KMS-11 (cell line): ENCODE measurements around the gene PLCXD1.

Source experiments
- H2AFZ ChIP-seq: fragments of 200-600 bp; sonication (generic); 2 replicates; pipeline ENCODE4 v1.6.1; 2016; ENCODE audit warnings: antibody characterized with exemption, mixed run types, low read depth
- H3K27ac ChIP-seq: fragments of 200-600 bp; sonication (generic); 2 replicates; pipeline ENCODE4 v1.6.1; 2016; ENCODE audit warnings: mild to moderate bottlenecking, mixed run types
- H3K27me3 ChIP-seq: fragments of 200-600 bp; sonication (generic); 2 replicates; pipeline ENCODE4 v1.6.1; 2017; ENCODE audit warnings: mild to moderate bottlenecking, low read depth, mixed run types, moderate library complexity; ENCODE audit not compliant: insufficient read depth
- H3K36me3 ChIP-seq: fragments of 200-600 bp; sonication (generic); 2 replicates; pipeline ENCODE4 v1.6.1; 2017; ENCODE audit warnings: mild to moderate bottlenecking, mixed run types; ENCODE audit not compliant: insufficient read depth
- H3K4me1 ChIP-seq: fragments of 200-600 bp; sonication (generic); 2 replicates; pipeline ENCODE4 v1.6.1; 2016; ENCODE audit warnings: mild to moderate bottlenecking, low read depth, mixed run types; ENCODE audit not compliant: poor library complexity, severe bottlenecking
- H3K4me2 ChIP-seq: fragments of 200-600 bp; sonication (generic); 2 replicates; pipeline ENCODE4 v1.7.0; 2016; ENCODE audit warnings: mild to moderate bottlenecking, mixed run types
- H3K4me3 ChIP-seq: fragments of 200-600 bp; sonication (generic); IDR thresholded peaks from 2 replicates; pipeline ENCODE4 v1.6.1; 2017; ENCODE audit warnings: low read depth, low read length, mixed read lengths; ENCODE audit not compliant: insufficient read depth
- H3K79me2 ChIP-seq: fragments of 200-600 bp; sonication (generic); 2 replicates; pipeline ENCODE4 v1.6.1; 2016; ENCODE audit warnings: low read depth, mixed run types; ENCODE audit not compliant: insufficient read depth
- H3K9ac ChIP-seq: fragments of 200-600 bp; sonication (generic); 2 replicates; pipeline ENCODE4 v1.6.1; 2016; ENCODE audit warnings: mild to moderate bottlenecking, mixed run types
- H4K20me1 ChIP-seq: fragments of 200-600 bp; sonication (generic); 2 replicates; pipeline ENCODE4 v1.6.1; 2016; ENCODE audit warnings: mild to moderate bottlenecking, mixed run types; ENCODE audit not compliant: insufficient read depth
- TF ChIP-seq, protein P1 (sequence below): fragments of 200-600 bp; sonication (generic); conservative IDR thresholded peaks from 2 replicates; pipeline ENCODE4 v1.6.1; 2017; ENCODE audit warnings: low read depth, mild to moderate bottlenecking, antibody characterized with exemption, low read length, moderate library complexity, mixed read lengths

The PLCXD1 gene

DNA sequence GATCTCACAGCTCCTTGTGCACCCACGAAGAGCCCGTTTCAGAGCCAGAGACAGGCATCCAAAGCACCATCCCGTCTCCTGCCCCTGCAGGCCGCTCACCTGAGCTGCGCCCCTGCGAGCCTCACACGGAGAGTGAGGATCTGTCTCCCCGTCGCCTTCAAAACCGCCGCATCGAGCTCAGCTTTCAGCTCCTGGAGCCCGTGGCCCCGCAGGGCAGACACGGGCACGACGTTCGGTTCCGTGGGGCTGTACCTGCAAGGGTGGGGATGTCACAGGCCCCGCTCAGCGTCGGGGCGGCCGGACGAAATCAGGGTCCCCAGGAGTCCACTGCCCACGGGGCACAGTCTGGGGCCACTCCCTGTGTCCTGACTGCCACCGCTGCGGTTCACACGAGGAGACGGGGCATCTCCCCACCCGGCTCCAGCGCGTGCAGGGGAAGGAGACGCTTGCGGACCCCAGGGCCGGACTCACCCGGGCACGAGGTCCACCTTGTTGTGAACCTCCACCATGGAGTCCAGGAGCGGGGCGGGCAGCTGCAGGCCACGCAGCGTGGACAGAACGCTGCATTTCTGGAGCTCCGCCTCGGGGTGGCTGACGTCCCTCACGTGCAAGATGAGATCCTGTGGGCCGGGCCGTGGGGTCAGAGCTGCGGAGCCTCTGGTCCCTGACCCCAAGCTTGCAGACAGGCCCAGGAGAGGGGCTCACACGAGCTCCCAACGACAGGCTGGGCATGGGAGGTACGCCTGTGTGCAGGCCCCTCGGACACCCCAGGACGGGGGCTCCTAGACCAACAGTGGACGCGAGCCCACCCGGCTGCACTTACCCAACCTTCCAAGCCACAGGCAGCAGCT is 26.3 kb downstream of the PLCXD1 start:
- no peak overlapping the region for H3K4me2 ChIP-seq
- H3K79me2 ChIP-seq: no peaks in the 10 kb centered on the region
- no peaks in the 10 kb centered on the region for H3K27me3 ChIP-seq
- H3K36me3 ChIP-seq: no peaks in the 10 kb centered on the region
- no peak overlapping the region for H3K9ac ChIP-seq
- H2AFZ ChIP-seq: no peak overlapping the region
- no peak overlapping the region for H3K4me3 ChIP-seq
- H3K4me1 ChIP-seq: no peaks in the 10 kb centered on the region
- TF ChIP-seq, protein P1, sequence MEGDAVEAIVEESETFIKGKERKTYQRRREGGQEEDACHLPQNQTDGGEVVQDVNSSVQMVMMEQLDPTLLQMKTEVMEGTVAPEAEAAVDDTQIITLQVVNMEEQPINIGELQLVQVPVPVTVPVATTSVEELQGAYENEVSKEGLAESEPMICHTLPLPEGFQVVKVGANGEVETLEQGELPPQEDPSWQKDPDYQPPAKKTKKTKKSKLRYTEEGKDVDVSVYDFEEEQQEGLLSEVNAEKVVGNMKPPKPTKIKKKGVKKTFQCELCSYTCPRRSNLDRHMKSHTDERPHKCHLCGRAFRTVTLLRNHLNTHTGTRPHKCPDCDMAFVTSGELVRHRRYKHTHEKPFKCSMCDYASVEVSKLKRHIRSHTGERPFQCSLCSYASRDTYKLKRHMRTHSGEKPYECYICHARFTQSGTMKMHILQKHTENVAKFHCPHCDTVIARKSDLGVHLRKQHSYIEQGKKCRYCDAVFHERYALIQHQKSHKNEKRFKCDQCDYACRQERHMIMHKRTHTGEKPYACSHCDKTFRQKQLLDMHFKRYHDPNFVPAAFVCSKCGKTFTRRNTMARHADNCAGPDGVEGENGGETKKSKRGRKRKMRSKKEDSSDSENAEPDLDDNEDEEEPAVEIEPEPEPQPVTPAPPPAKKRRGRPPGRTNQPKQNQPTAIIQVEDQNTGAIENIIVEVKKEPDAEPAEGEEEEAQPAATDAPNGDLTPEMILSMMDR: no peak
- H3K27ac ChIP-seq: no peak overlapping the region
- H4K20me1 ChIP-seq: no peaks in the 10 kb centered on the region

DNA sequence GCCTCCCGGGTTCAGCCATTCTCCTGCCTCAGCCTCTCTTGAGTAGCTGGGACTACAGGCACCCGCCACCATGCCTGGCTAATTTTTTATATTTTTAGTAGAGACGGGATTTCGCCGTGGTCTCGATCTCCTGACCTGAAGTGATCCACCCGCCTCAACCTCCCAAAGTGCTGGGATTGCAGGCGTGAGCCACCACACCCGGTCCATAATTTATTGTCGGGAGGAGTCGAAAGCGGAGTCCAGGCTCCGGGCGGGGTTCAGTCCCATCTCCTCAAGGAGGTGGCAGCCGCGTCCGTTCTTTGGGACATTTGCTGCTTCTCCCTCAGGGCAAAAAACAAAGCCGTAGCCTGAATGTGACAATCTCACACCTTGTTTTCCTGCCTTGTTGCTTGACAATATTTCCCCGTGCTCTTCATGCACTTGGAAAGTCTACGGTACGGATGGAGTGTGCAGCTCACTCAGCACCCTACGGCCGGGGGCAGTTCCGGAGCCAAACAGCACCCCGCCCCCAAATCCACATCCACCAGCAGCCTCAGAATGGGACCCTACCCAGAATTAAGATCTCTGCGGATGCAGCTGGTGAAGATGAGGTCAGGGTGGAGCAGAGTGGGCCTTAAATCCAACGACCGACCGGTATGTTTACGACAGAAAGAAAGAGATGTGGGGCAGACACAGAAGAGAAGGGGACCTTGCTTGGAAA is 27.8 kb downstream of the PLCXD1 start:
- Histone ChIP-seq H2AFZ (no peak overlapping the region), H3K9ac (no peak overlapping the region), H3K4me1 (no peaks in the 10 kb centered on the region), H3K36me3 (no peaks in the 10 kb centered on the region), H3K27me3 (no peaks in the 10 kb centered on the region), H4K20me1 (no peaks in the 10 kb centered on the region), H3K4me3 (no peak overlapping the region), H3K79me2 (no peaks in the 10 kb centered on the region), H3K27ac (no peak overlapping the region), H3K4me2 (no peak overlapping the region)
- TF ChIP-seq, protein P1: no peak

DNA sequence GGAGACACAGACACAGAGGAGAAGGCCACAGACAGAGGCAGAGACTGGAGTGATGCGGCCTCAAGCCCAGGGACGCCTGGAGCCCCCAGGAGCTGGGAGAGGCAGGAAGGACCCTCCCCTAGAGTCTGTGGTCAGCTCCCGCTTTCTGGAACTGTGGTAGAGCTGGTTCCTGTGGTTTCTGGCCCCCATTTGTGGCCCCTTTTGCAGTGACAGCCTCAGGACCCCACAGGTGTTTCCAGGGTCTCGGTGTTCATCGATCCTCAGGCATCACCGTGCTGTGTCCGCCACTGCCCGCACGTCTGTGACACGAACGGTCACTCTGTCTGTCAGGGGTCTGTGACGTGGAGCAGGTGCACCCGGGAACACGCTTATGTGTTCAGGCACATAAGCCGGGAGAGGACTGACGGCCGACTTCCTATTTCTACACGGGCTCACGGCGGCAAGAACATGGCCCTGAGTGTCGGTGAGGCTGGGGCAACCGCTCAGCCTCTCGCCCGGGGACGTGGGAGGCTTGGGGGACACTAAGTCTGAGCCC is 29.5 kb downstream of the PLCXD1 start:
- H3K4me1 ChIP-seq: no peaks in the 10 kb centered on the region

More for the DNA sequence above, 29.5 kb downstream of the PLCXD1 start:
- Histone ChIP-seq H3K79me2 (no peaks in the 10 kb centered on the region), H3K4me3 (no peak overlapping the region), H3K9ac (no peak overlapping the region), H4K20me1 (no peaks in the 10 kb centered on the region), H3K27me3 (no peaks in the 10 kb centered on the region), H3K27ac (no peak overlapping the region), H2AFZ (no peak overlapping the region), H3K4me2 (no peak overlapping the region), H3K36me3 (no peaks in the 10 kb centered on the region)
- TF ChIP-seq, protein P1: no peak
